Measurements from ENCODE around the gene CDH23.

The CDH23 gene

GRCh38 chr10:71711052-71711623, 314.4 kb downstream of the CDH23 start:
- no peak for TF ChIP-seq CTCF (IDR thresholded peaks at IDR 0.05)
- H3K4me3 ChIP-seq (ENCODE audit: low read depth in 1 of 2, low read length in 1 of 2), result no peak overlapping the region
- peak overlapping the region; percentile 83 for H3K27ac ChIP-seq
- H3K36me3 ChIP-seq, result peaks cover 3% of the 10 kb centered on the region
- peaks cover 64% of the 10 kb centered on the region in 2 experiments for H3K4me1 ChIP-seq (ENCODE audit: control insufficient read depth in 1 of 2, insufficient read depth in 1 of 2, low read depth in 1 of 2, low read length in 1 of 2)
- H3K27me3 ChIP-seq, result no peaks in the 10 kb centered on the region
- H3K9me3 ChIP-seq, result no peaks in the 10 kb centered on the region

DNA sequence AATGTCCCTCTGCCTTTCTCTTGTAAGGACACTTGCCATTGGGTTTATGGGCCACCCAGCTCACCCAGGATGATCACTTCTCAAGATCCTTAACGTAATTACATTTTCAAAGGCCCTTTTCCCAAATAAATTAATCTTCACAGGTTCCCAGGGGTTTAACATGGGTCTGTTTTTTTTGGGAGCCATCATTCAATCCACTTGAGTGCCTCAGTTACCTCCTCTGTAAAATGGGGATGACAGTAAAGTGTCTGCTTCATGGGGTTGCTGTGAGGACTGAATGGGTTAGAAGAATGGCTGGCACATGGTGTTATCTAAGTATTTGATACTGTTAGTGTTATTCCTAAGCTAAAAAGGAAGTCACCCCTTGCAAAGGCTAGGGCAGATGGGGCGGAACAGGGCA, 315.4 kb downstream of the CDH23 start:
- Histone ChIP-seq H3K27ac (peak overlapping the region; percentile 83), H3K9me3 (no peaks in the 10 kb centered on the region), H3K4me3 (ENCODE audit: low read depth in 1 of 2, low read length in 1 of 2) (no peak overlapping the region), H3K36me3 (no peaks in the 10 kb centered on the region), H3K27me3 (no peaks in the 10 kb centered on the region), H3K4me1 (ENCODE audit: control insufficient read depth in 1 of 2, insufficient read depth in 1 of 2, low read depth in 1 of 2, low read length in 1 of 2) (peaks cover 74% of the 10 kb centered on the region in 2 experiments)
- no peak for TF ChIP-seq CTCF (IDR thresholded peaks at IDR 0.05)

DNA sequence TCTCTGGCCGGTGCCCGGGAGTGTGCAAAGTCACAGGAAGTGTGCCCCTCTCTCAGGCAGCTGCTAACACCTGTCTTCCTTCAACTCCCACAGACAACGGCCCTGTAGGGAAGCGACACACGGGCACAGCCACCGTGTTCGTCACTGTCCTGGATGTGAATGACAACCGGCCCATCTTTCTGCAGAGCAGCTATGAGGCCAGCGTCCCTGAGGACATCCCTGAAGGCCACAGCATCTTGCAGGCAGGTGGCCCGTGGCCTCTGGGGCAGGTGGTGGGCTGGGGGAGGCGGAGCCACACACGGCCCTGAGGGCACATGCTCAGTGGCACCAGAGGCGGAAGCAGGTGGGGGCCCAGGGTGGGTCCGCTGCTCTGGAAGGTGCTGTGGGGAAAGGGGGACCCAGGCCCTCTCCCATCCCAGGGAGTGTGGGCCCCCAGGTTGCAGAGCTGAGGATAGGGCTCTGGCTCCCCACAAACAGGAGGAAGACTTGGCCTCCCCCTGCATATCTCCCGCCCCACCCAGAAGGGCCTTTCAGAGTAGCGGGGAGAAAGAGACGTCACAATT, 315.9 kb downstream of the CDH23 start:
- Histone ChIP-seq H3K4me3 (ENCODE audit: low read depth in 1 of 2, low read length in 1 of 2) (peak overlapping the region in 1 of 2 experiments; percentile 48), H3K27ac (peak overlapping the region; percentile 83), H3K4me1 (ENCODE audit: control insufficient read depth in 1 of 2, insufficient read depth in 1 of 2, low read depth in 1 of 2, low read length in 1 of 2) (peaks cover 78 to 79% of the 10 kb centered on the region in 2 experiments)

GRCh38 chr10:71713135-71714030, 316.7 kb downstream of the CDH23 start:
- Histone ChIP-seq H3K27ac (peak overlapping the region; percentile 83), H3K36me3 (no peaks in the 10 kb centered on the region), H3K4me1 (ENCODE audit: control insufficient read depth in 1 of 2, insufficient read depth in 1 of 2, low read depth in 1 of 2, low read length in 1 of 2) (peaks cover 71 to 72% of the 10 kb centered on the region in 2 experiments), H3K27me3 (no peaks in the 10 kb centered on the region), H3K9me3 (no peaks in the 10 kb centered on the region), H3K4me3 (ENCODE audit: low read depth in 1 of 2, low read length in 1 of 2) (peak overlapping the region; percentile 36 to 48)
- TF ChIP-seq CTCF (IDR thresholded peaks at IDR 0.05), result no peak

More for the DNA sequence above, 315.9 kb downstream of the CDH23 start:
- H3K36me3 ChIP-seq, result no peaks in the 10 kb centered on the region
- no peaks in the 10 kb centered on the region for H3K27me3 ChIP-seq
- no peaks in the 10 kb centered on the region for H3K9me3 ChIP-seq
- no peak for TF ChIP-seq CTCF (IDR thresholded peaks at IDR 0.05)

DNA sequence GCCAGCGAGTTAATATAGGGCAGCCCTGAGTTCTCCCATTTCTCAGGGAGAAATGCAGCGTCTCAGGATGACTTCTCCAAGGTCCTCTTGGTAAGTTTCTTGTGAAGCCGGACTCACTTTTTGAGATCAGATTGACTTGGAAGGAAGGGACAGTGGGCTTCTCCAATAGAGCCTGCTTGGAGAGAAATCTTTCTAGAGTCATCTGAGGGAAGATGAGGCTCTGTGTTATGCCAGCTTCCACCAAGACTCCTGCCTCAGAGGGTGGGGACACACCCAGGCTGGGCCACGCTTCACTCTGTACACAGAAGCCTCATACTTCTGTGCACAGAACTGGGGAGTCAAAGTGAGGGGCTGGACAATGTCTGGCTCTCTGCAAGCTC, 317.3 kb downstream of the CDH23 start:
- Histone ChIP-seq H3K9me3 (no peaks in the 10 kb centered on the region), H3K27ac (peak overlapping the region; percentile 83), H3K4me1 (ENCODE audit: control insufficient read depth in 1 of 2, insufficient read depth in 1 of 2, low read depth in 1 of 2, low read length in 1 of 2) (peaks cover 65 to 66% of the 10 kb centered on the region in 2 experiments), H3K27me3 (no peaks in the 10 kb centered on the region), H3K4me3 (ENCODE audit: low read depth in 1 of 2, low read length in 1 of 2) (peak overlapping the region; percentile 36 to 48), H3K36me3 (no peaks in the 10 kb centered on the region)
- TF ChIP-seq CTCF (IDR thresholded peaks at IDR 0.05), result no peak

All from neutrophil (primary cell).